C4-2B (cell line): ENCODE data around the gene DEFB132.

ENCODE experiments used
- H3K27ac ChIP-seq: fragments of 450-650 bp; 2 replicates; pipeline ENCODE4 v1.5.1; 2017
- CTCF ChIP-seq: fragments of 450-650 bp; conservative IDR thresholded peaks from 2 replicates; pipeline ENCODE4 v1.5.1; 2017; ENCODE audit warnings: mild to moderate bottlenecking
- ZFX ChIP-seq: fragments of 450-650 bp; IDR thresholded peaks from 2 replicates; pipeline ENCODE4 v1.6.1; 2017

DEFB132 gene

GRCh38 chr20:257419-257818 lies at the start of gene DEFB132:
TSS of gene DEFB132 (plus strand) at chr20:257724. CDS start at chr20:257779, 55 bp downstream.
- peak within 1 kb of the TSS; percentile 86 for H3K27ac ChIP-seq
- TF ChIP-seq ZFX = no peak
- no peak for TF ChIP-seq CTCF

DNA sequence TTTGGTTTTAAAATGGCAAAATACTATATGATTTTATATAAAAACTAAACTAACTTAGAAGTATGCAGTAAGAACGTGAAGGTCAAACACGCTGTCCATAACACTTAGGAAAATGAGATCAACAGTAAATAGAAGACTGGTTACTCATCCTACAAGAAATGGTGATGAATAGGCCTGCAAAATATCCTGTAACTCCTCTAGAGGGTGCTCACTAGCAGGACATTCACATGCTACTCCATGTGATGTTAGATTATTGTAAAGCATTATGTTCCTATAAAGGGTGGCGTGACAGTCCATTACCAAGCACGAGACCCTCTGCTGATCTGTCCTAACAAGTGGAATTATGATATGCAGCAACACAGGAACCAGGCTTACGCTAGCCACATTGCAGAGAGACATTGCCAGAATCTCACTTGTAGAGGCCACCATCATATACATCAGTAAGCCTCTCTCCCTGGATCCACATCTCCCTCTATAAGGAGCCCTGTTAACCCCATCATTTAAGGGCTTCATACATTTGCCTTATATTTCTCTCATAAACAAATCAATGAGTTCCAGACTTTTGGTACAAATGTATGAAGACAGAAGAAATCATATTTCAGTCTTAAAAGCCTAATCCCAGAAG lies 48.5 kb upstream of the DEFB132 start:
- no peak overlapping the region for H3K27ac ChIP-seq
- TF ChIP-seq CTCF (peak; percentile 75), ZFX (no peak)

- H3K27ac ChIP-seq = no peak overlapping the region
- TF ChIP-seq CTCF (no peak), ZFX (no peak)
Observed at GRCh38 chr20:210809-211502, 46.6 kb upstream of the DEFB132 start.

DNA sequence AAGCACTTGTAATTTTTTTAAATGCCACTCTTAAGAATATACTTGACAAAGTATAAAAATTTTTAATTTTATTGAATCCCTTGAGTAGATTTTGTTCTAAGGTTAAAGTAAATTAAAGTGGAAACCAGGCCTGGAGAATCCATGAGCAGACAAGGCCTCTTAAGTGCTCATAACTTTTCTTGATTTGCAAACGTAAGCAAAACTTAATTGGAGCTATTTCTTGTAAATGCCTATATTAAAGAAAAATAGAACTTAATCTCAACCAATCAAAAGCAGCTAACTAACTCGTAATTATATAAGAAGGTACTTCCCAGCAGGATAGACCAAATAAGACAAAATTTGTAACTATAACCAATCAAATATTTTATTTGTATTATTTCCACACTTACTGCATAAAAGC lies 43.1 kb upstream of the DEFB132 start:
- TF ChIP-seq ZFX (no peak), CTCF (no peak)
- H3K27ac ChIP-seq = no peak overlapping the region

GRCh38 chr20:215796-216195 lies 41.7 kb upstream of the DEFB132 start:
- H3K27ac ChIP-seq = no peak overlapping the region
- TF ChIP-seq ZFX (no peak), CTCF (no peak)

GRCh38 chr20:217266-217665 lies 40.3 kb upstream of the DEFB132 start:
- no peak for TF ChIP-seq CTCF
- no peak for TF ChIP-seq ZFX
- H3K27ac ChIP-seq = no peak overlapping the region

DNA sequence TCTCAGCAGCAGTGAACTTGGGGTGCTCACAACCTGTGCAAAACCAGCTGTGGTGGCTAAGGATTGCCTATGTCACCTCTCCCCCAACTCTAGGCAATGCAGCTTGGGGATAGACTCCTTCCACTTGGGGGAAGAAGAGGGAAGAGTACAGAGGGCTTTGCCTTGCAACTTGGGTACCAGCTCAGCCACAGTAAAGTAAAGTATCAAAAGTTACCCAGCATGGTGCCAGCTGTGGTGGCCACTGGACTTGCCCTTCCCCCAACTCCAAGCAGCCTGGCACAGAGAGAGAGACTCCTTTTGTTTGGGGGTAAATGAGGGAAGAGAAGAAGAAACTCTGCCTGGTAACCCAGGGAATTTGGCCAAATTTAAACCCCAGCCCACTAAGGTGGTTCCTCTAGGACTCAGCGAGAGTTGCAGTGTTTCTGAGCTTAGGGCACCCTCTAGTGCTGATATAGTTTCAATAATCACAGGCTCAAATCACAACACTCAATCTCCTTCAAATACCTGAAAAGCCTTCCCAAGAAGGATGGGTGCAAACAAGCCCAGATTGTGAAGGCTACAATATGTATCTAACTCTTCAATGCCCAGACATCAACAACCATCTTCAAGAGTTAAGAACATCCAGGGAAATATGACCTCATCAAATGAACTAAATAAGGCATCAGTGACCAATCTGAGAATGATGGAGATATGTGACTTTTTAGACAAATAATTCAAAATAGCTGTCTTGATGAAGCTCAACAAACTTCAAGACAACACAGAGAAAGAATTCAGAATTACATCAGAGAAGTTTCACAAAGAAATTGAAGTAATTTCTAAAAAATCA lies 38.0 kb upstream of the DEFB132 start:
- no peak overlapping the region for H3K27ac ChIP-seq
- TF ChIP-seq ZFX (no peak), CTCF (peak; percentile 49)
